ENCODE measurements around the gene GNPTG. TPM values are rescaled to one million over a fixed set of nuclear protein-coding genes. Genes with fewer than 3 reads are reported as not detected.

Gene GNPTG
- total and polyA plus RNA-seq, 2 donors (not counting 1 experiment from before 2014, with no cell fraction given), result 76.0 to 109 TPM

DNA sequence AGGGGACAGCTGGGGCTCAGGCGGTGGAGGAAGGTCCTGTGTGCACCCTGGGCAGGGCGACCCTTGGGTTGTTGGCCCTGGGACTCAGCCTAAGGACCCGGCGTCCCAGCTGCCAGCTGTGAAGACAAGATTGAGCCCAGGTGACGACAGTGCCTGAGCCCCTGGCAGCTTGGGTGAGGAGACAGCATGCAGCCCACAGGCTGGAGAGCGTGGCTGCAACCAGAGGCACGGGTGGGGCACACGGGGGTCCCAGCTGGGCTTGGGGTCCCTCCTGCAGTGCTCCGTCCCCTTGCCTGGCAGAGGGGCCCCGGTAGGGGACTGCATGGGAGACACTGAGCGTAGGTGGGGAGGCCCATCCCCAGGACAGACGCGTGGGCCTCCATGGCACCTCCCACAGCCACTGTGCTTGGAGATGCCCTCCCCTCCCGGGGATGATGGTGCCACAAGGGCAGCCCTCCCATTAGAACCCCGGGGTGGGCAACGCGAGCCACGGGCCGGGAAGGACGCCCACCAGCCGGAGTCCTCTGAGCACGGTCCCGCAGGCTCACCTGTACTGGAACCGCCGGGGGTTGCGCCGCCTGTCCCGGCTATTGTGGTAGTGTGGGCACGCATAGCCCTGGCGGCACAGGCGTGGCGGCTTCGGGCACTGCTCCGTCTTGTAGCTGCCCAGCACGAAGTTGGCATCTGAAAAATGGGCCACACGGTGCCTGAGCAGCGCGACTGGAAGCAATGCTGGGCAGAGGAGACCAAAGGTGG lies 47.3 kb downstream of the GNPTG start:
- Histone ChIP-seq H3K36me3 (replicated peaks in 1 of 2; ENCODE audit: control extremely low read depth in 1 of 2, control insufficient read depth in 1 of 2, extremely low read depth in 1 of 2, insufficient read depth in 2 of 2, low read length in 1 of 2) (peaks cover 0 to 74% of the 10 kb centered on the region in 2 experiments), H3K27me3 (replicated peaks in 1 of 4; ENCODE audit: control extremely low read depth in 1 of 4, control insufficient read depth in 3 of 4, insufficient read depth in 4 of 4, low read length in 3 of 4) (no peaks in the 10 kb centered on the region), H3K79me2 (ENCODE audit: control insufficient read depth, insufficient read depth, low read length) (peaks cover 74% of the 10 kb centered on the region), H3K9ac (ENCODE audit: low read length) (no peak overlapping the region), H4K20me1 (ENCODE audit: control insufficient read depth, insufficient read depth, low read length, poor library complexity, severe bottlenecking) (peaks cover 77% of the 10 kb centered on the region), H3K9me3 (ENCODE audit: control extremely low read depth in 1 of 3, control insufficient read depth in 2 of 3, insufficient read depth in 1 of 3, low read length in 2 of 3) (no peaks in the 10 kb centered on the region), H3K27ac (ENCODE audit: low read length in 2 of 2) (no peak overlapping the region), H3K4me3 (ENCODE audit: control extremely low read depth in 1 of 5, extremely low read depth in 1 of 5, insufficient read depth in 1 of 5, low read depth in 2 of 5, low read length in 4 of 5) (no peak overlapping the region), H3K4me1 (ENCODE audit: control insufficient read depth in 2 of 2, insufficient read depth in 2 of 2, low read length in 2 of 2) (no peaks in the 10 kb centered on the region), H3K4me2 (replicated peaks; ENCODE audit: low read depth, low read length, poor library complexity, severe bottlenecking) (no peak overlapping the region), H2AFZ (ENCODE audit: insufficient read depth, low read depth, low read length, poor library complexity, severe bottlenecking) (no peak overlapping the region)
- Mint-ChIP-seq H3K27me3 (no peaks in the 10 kb centered on the region), H3K4me1 (peaks cover 3% of the 10 kb centered on the region), H3K4me3 (no peak overlapping the region), H3K9me3 (ENCODE audit: insufficient read depth) (no peaks in the 10 kb centered on the region), H3K27ac (no peak overlapping the region)
- intact Hi-C loops (cut with micrococcal nuclease), result no loop called here
- POLR2A ChIA-PET, result no interaction called here
- DNase-seq (no peak), ATAC-seq (ENCODE audit: low read depth) (no peak)
- no peak for TF ChIP-seq EZH2 (IDR thresholded peaks at IDR 0.05; ENCODE audit: borderline replicate concordance, insufficient read depth, low read depth, low read length, poor library complexity, severe bottlenecking)
- TF ChIP-seq, protein P1, sequence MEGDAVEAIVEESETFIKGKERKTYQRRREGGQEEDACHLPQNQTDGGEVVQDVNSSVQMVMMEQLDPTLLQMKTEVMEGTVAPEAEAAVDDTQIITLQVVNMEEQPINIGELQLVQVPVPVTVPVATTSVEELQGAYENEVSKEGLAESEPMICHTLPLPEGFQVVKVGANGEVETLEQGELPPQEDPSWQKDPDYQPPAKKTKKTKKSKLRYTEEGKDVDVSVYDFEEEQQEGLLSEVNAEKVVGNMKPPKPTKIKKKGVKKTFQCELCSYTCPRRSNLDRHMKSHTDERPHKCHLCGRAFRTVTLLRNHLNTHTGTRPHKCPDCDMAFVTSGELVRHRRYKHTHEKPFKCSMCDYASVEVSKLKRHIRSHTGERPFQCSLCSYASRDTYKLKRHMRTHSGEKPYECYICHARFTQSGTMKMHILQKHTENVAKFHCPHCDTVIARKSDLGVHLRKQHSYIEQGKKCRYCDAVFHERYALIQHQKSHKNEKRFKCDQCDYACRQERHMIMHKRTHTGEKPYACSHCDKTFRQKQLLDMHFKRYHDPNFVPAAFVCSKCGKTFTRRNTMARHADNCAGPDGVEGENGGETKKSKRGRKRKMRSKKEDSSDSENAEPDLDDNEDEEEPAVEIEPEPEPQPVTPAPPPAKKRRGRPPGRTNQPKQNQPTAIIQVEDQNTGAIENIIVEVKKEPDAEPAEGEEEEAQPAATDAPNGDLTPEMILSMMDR (IDR thresholded peaks at IDR 0.05), result no peak
- CTCF ChIA-PET, result no interaction called here
- WGBS (ENCODE audit: insufficient coverage), result 97% methylated on average over 38 of the region's 38 CpGs

DNA sequence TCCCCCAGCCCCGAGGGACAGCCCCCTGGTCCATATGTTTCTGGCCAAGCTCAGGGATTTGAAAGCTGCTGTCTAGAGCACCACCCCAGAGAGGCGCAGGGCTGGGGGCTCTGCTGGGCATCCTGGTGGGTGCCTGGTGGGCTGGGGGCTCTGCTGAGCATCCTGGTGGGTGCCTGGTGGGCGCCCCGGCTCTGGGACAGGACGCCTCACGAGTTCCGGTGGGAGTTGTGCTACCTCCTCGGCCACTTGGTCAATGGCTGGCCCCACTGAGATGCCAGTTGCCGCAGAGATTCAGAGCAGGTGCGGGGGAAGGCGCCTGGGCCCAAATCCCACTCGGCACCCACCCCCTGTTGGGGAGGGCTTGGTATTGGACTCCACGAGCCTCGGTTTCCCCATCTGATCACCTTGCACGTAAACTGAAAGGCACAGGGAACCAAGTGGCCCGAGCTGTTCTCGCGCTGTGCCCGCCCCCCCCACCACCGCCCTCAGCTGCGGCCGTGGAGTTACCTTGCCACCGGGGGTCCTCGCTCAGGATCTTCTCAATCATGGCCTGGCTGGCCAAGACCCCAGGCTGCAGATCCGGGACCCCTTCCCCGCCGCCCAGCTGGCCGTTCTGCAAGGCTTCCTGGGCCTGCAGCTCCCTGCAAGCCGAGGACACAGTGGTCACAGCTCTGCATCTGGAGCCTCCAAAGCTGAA lies 49.5 kb downstream of the GNPTG start:
- H3K4me1 Mint-ChIP-seq, result peaks cover 3% of the 10 kb centered on the region
- H3K27ac ChIP-seq (ENCODE audit: low read length in 2 of 2), result no peak overlapping the region
- no peak overlapping the region for H3K4me3 Mint-ChIP-seq
- H3K4me1 ChIP-seq (ENCODE audit: control insufficient read depth in 2 of 2, insufficient read depth in 2 of 2, low read length in 2 of 2), result no peaks in the 10 kb centered on the region
- 95% methylated on average over 29 of the region's 29 CpGs for WGBS (ENCODE audit: insufficient coverage)
- ChIA-PET POLR2A (interaction anchor here (0.6 kb wide), 1 partner anchor 20 kb away, joined by 5 read pairs; no protein-coding TSS in a partner anchor), CTCF (no interaction called here)
- no peak overlapping the region for H3K27ac Mint-ChIP-seq
- no peak overlapping the region for H3K4me2 ChIP-seq (replicated peaks; ENCODE audit: low read depth, low read length, poor library complexity, severe bottlenecking)
- no peaks in the 10 kb centered on the region for H3K9me3 Mint-ChIP-seq (ENCODE audit: insufficient read depth)
- H3K27me3 ChIP-seq (replicated peaks in 1 of 4; ENCODE audit: control extremely low read depth in 1 of 4, control insufficient read depth in 3 of 4, insufficient read depth in 4 of 4, low read length in 3 of 4), result no peaks in the 10 kb centered on the region
- TF ChIP-seq, protein P1 (IDR thresholded peaks at IDR 0.05), result no peak
- no peak for TF ChIP-seq EZH2 (IDR thresholded peaks at IDR 0.05; ENCODE audit: borderline replicate concordance, insufficient read depth, low read depth, low read length, poor library complexity, severe bottlenecking)
- ATAC-seq (ENCODE audit: low read depth) (no peak), DNase-seq (no peak)
- H3K27me3 Mint-ChIP-seq, result no peaks in the 10 kb centered on the region
- H3K36me3 ChIP-seq (replicated peaks in 1 of 2; ENCODE audit: control extremely low read depth in 1 of 2, control insufficient read depth in 1 of 2, extremely low read depth in 1 of 2, insufficient read depth in 2 of 2, low read length in 1 of 2), result peaks cover 0 to 73% of the 10 kb centered on the region in 2 experiments
- H3K9ac ChIP-seq (ENCODE audit: low read length), result no peak overlapping the region
- intact Hi-C loops (cut with micrococcal nuclease), result loop anchor here (10.0 kb wide), 1 partner anchor 46 kb away; the partner anchor contains the start of genes GNPTG and TSR3
- H4K20me1 ChIP-seq (ENCODE audit: control insufficient read depth, insufficient read depth, low read length, poor library complexity, severe bottlenecking), result peaks cover 81% of the 10 kb centered on the region
- H3K9me3 ChIP-seq (ENCODE audit: control extremely low read depth in 1 of 3, control insufficient read depth in 2 of 3, insufficient read depth in 1 of 3, low read length in 2 of 3), result no peaks in the 10 kb centered on the region
- H3K79me2 ChIP-seq (ENCODE audit: control insufficient read depth, insufficient read depth, low read length), result peaks cover 92% of the 10 kb centered on the region
- no peak overlapping the region for H2AFZ ChIP-seq (ENCODE audit: insufficient read depth, low read depth, low read length, poor library complexity, severe bottlenecking)
- no peak overlapping the region for H3K4me3 ChIP-seq (ENCODE audit: control extremely low read depth in 1 of 5, extremely low read depth in 1 of 5, insufficient read depth in 1 of 5, low read depth in 2 of 5, low read length in 4 of 5)
